Calu3 (cell line): ENCODE measurements around the gene SRSF7. TPM values are rescaled to one million over a fixed set of nuclear protein-coding genes. Genes with fewer than 3 reads are reported as not detected.

ENCODE experiments used
- BruUV-seq: library from RNA; stranded (reverse); fragments of 400-500 nt; replicated peaks from 2 replicates; lab custom pipeline; 2021; lab: Mats Ljungman, UMichigan
- CTCF ChIA-PET: fragments of 300-600 bp; sonication (Branson Sonifier 250); formaldehyde crosslinking; loops from one replicate; lab custom pipeline; 2022; ENCODE audit warnings: antibody characterized with exemption; lab: Charles Lee
- DNase-seq: peaks from one replicate; pipeline ENCODE4 v3.0.0; 2022
- H3K27ac Mint-ChIP-seq: one replicate; pipeline ENCODE4 v1.8.0; 2022; ENCODE audit warnings: mixed read lengths; ENCODE audit not compliant: unreplicated experiment
- H3K27me3 Mint-ChIP-seq: one replicate; pipeline ENCODE4 v1.8.0; 2022; ENCODE audit warnings: mixed read lengths; ENCODE audit not compliant: unreplicated experiment
- H3K36me3 Mint-ChIP-seq: one replicate; pipeline ENCODE4 v1.8.0; 2022; ENCODE audit warnings: mild to moderate bottlenecking, moderate library complexity, mixed read lengths; ENCODE audit not compliant: insufficient read depth, unreplicated experiment
- H3K4me1 Mint-ChIP-seq: one replicate; pipeline ENCODE4 v1.8.0; 2022; ENCODE audit warnings: mild to moderate bottlenecking, low read depth, mixed read lengths; ENCODE audit not compliant: unreplicated experiment
- H3K4me3 Mint-ChIP-seq: one replicate; pipeline ENCODE4 v1.8.0; 2022; ENCODE audit warnings: mild to moderate bottlenecking, low read depth, moderate library complexity, mixed read lengths; ENCODE audit not compliant: unreplicated experiment
- H3K9me3 Mint-ChIP-seq: one replicate; pipeline ENCODE4 v1.8.0; 2022; ENCODE audit warnings: low read depth, mixed read lengths; ENCODE audit not compliant: unreplicated experiment
- CTCF ChIP-seq: fragments of 200-600 bp; IDR thresholded peaks from one replicate; pipeline ENCODE4 v1.8.0; 2022; ENCODE audit warnings: antibody characterized with exemption; ENCODE audit not compliant: unreplicated experiment
- intact Hi-C: fragments of 100-400 bp; cut with micrococcal nuclease; formaldehyde crosslinking; loops from one replicate; pipeline ENCODE4 v1.10.0; 2022; ENCODE audit not compliant: unreplicated experiment
- total RNA-seq: library from RNA; stranded (reverse); gene quantifications from 2 replicates; pipeline ENCODE4 v1.2.3, GENCODE V29; 2022

Gene SRSF7
- total RNA-seq, 1 experiment from 2014 or later: 203 TPM

- CTCF ChIA-PET: interaction anchor here (2.0 kb wide), 1 partner anchor 9 kb away, joined by 5 read pairs; no protein-coding TSS in a partner anchor
- Mint-ChIP-seq H3K27ac (no peak overlapping the region), H3K9me3 (no peaks in the 10 kb centered on the region), H3K4me1 (peaks cover 40% of the 10 kb centered on the region), H3K27me3 (no peaks in the 10 kb centered on the region), H3K36me3 (peaks cover 83% of the 10 kb centered on the region), H3K4me3 (no peak overlapping the region)
- BruUV-seq: no TSS peak
- TF ChIP-seq CTCF: no peak
- no peak for DNase-seq
- intact Hi-C loops: no loop called here
Observed at GRCh38 chr2:38745267-38745666, 5.9 kb downstream of the SRSF7 start.

- Mint-ChIP-seq H3K9me3 (no peaks in the 10 kb centered on the region), H3K4me3 (no peak overlapping the region), H3K4me1 (peaks cover 40% of the 10 kb centered on the region), H3K27me3 (no peaks in the 10 kb centered on the region), H3K36me3 (peaks cover 82% of the 10 kb centered on the region), H3K27ac (no peak overlapping the region)
- no peak for DNase-seq
- CTCF ChIA-PET: interaction anchor here (2.0 kb wide), 1 partner anchor 9 kb away, joined by 5 read pairs; no protein-coding TSS in a partner anchor
- TF ChIP-seq CTCF: no peak
- BruUV-seq: no TSS peak
- intact Hi-C loops: loop anchor here (1.0 to 5.0 kb wide), 3 partner anchors 15 to 207 kb away; no protein-coding TSS in a partner anchor
Observed at GRCh38 chr2:38744399-38744780, 6.8 kb downstream of the SRSF7 start.

- Mint-ChIP-seq H3K4me3 (no peak overlapping the region), H3K36me3 (peaks cover 82% of the 10 kb centered on the region), H3K4me1 (peaks cover 36% of the 10 kb centered on the region), H3K27me3 (no peaks in the 10 kb centered on the region), H3K9me3 (peaks cover 4% of the 10 kb centered on the region), H3K27ac (no peak overlapping the region)
- no peak for DNase-seq
- no peak for TF ChIP-seq CTCF
- no TSS peak for BruUV-seq
- intact Hi-C loops: loop anchor here (1.0 to 5.0 kb wide), 3 partner anchors 15 to 207 kb away; no protein-coding TSS in a partner anchor
- CTCF ChIA-PET: interaction anchor here (1.0 to 2.0 kb wide), 2 partner anchors 8 to 12 kb away, joined by 5 read pairs; no protein-coding TSS in a partner anchor
Observed at GRCh38 chr2:38743672-38744398, 7.3 kb downstream of the SRSF7 start.

GRCh38 chr2:38742797-38743559 is 8.2 kb downstream of the SRSF7 start:
- Mint-ChIP-seq H3K4me1 (peaks cover 28% of the 10 kb centered on the region), H3K27me3 (no peaks in the 10 kb centered on the region), H3K36me3 (peaks cover 82% of the 10 kb centered on the region), H3K27ac (no peak overlapping the region), H3K4me3 (no peak overlapping the region), H3K9me3 (peaks cover 4% of the 10 kb centered on the region)
- intact Hi-C loops: loop anchor here (5.0 kb wide), 2 partner anchors 161 to 206 kb away; no protein-coding TSS in a partner anchor
- no TSS peak for BruUV-seq
- DNase-seq: no peak
- CTCF ChIA-PET: interaction anchor here (1.0 kb wide), 1 partner anchor 11 kb away, joined by 5 read pairs; no protein-coding TSS in a partner anchor
- no peak for TF ChIP-seq CTCF
